Neutrophil (primary cell): ENCODE results near the gene NBAS.

Experiments used
- H3K27ac ChIP-seq: fragments of 200-600 bp; sonication (generic); 2 replicates; pipeline ENCODE4 v1.5.1; 2016; ENCODE audit warnings: mild to moderate bottlenecking, moderate library complexity
- H3K27me3 ChIP-seq: fragments of 200-600 bp; sonication (generic); 2 replicates; pipeline ENCODE4 v1.6.0; 2016; ENCODE audit warnings: mild to moderate bottlenecking
- H3K36me3 ChIP-seq: fragments of 200-600 bp; sonication (generic); 2 replicates; pipeline ENCODE4 v1.5.1; 2017
- H3K4me1 ChIP-seq, 2 experiments: fragments of 200-600 bp in 1 of 2; sonication (generic) in 1 of 2; 1 replicate in 1 of 2; 2 replicates in 1 of 2; pipeline versions ENCODE4 v1.5.1 to v1.6.1; 2013 to 2016; ENCODE audit warnings: low read depth in 1 of 2, low read length in 1 of 2, mild to moderate bottlenecking in 1 of 2, moderate library complexity in 1 of 2; ENCODE audit not compliant: control insufficient read depth in 1 of 2, insufficient read depth in 1 of 2
- H3K4me3 ChIP-seq, 2 experiments: fragments of 200-600 bp in 1 of 2; sonication (generic) in 1 of 2; 1 replicate in 1 of 2; 2 replicates in 1 of 2; pipeline ENCODE4 v1.5.1; 2013 to 2016; ENCODE audit warnings: low read depth in 1 of 2, low read length in 1 of 2, mild to moderate bottlenecking in 1 of 2, moderate library complexity in 1 of 2
- H3K9me3 ChIP-seq: fragments of 200-600 bp; sonication (generic); 2 replicates; pipeline ENCODE4 v1.5.1; 2016
- CTCF ChIP-seq: fragments of 200-600 bp; sonication (generic); IDR thresholded peaks from 2 replicates; pipeline ENCODE4 v1.5.1; 2016; ENCODE audit warnings: antibody characterized with exemption

The NBAS gene

GRCh38 chr2:15560988-15561573, at the start of gene NBAS:
NBAS (minus strand) TSS chr2:15561334; CDS start chr2:15561304, 30 bp downstream.
- H3K27ac ChIP-seq, result no peak within 1 kb of the TSS
- H3K36me3 ChIP-seq, result no peaks in the 10 kb centered on the region
- peak within 1 kb of the TSS; percentile 67 for H3K4me3 ChIP-seq
- peaks cover 28% of the 10 kb centered on the region for H3K27me3 ChIP-seq
- no peak for TF ChIP-seq CTCF
- no peaks in the 10 kb centered on the region for H3K9me3 ChIP-seq
- peaks cover 12 to 16% of the 10 kb centered on the region in 2 experiments for H3K4me1 ChIP-seq

GRCh38 chr2:15610430-15610952, 49.4 kb upstream of the NBAS start:
- no peak overlapping the region for H3K27ac ChIP-seq
- no peaks in the 10 kb centered on the region for H3K9me3 ChIP-seq
- no peaks in the 10 kb centered on the region for H3K27me3 ChIP-seq
- no peaks in the 10 kb centered on the region for H3K4me1 ChIP-seq
- no peak for TF ChIP-seq CTCF
- peaks cover 54% of the 10 kb centered on the region for H3K36me3 ChIP-seq
- no peak overlapping the region for H3K4me3 ChIP-seq

- peaks cover 56% of the 10 kb centered on the region for H3K36me3 ChIP-seq
- H3K4me1 ChIP-seq, result no peaks in the 10 kb centered on the region
- H3K27me3 ChIP-seq, result no peaks in the 10 kb centered on the region
- H3K9me3 ChIP-seq, result no peaks in the 10 kb centered on the region
- no peak for TF ChIP-seq CTCF
- no peak overlapping the region for H3K27ac ChIP-seq
- no peak overlapping the region for H3K4me3 ChIP-seq
These were observed 48.4 kb upstream of the NBAS start for GRCh38 chr2:15609341-15610042.

- H3K36me3 ChIP-seq, result peaks cover 60% of the 10 kb centered on the region
- TF ChIP-seq CTCF, result no peak
- no peaks in the 10 kb centered on the region for H3K27me3 ChIP-seq
- no peak overlapping the region for H3K27ac ChIP-seq
- no peaks in the 10 kb centered on the region for H3K4me1 ChIP-seq
- no peak overlapping the region for H3K4me3 ChIP-seq
- no peaks in the 10 kb centered on the region for H3K9me3 ChIP-seq
These were observed 47.2 kb upstream of the NBAS start for GRCh38 chr2:15608392-15608761.

GRCh38 chr2:15607709-15608391, 46.7 kb upstream of the NBAS start:
- no peaks in the 10 kb centered on the region for H3K27me3 ChIP-seq
- H3K9me3 ChIP-seq, result no peaks in the 10 kb centered on the region
- H3K27ac ChIP-seq, result no peak overlapping the region
- peaks cover 65% of the 10 kb centered on the region for H3K36me3 ChIP-seq
- no peak for TF ChIP-seq CTCF
- H3K4me3 ChIP-seq, result no peak overlapping the region
- H3K4me1 ChIP-seq, result no peaks in the 10 kb centered on the region
